SU-DHL-6 (cell line): ENCODE results near the gene GCNT1.

Experiments
- CTCF ChIP-seq: fragments of 200-600 bp; sonication (generic); IDR thresholded peaks from one replicate; pipeline ENCODE4 v1.5.1; 2017; ENCODE audit warnings: antibody characterized with exemption, mild to moderate bottlenecking, low read length, moderate library complexity; ENCODE audit not compliant: insufficient read depth, poor library complexity, severe bottlenecking
- EZH2phosphoT487 ChIP-seq: fragments of 200-600 bp; sonication (generic), shearing (Covaris generic); conservative IDR thresholded peaks from 2 replicates; pipeline ENCODE4 v1.6.1; 2018; ENCODE audit warnings: mild to moderate bottlenecking, antibody characterized with exemption, low read length, moderate library complexity, mixed read lengths

GRCh38 chr9:76521906-76522305 lies 62.9 kb downstream of the GCNT1 start:
- no peak for TF ChIP-seq CTCF
- TF ChIP-seq EZH2phosphoT487: no peak
